ENCODE data around the gene CARS1. TPM values are rescaled to one million over a fixed set of nuclear protein-coding genes. Genes with fewer than 3 reads are reported as not detected.

Gene CARS1
- total RNA-seq, 1 donor = 17.8 TPM

- H3K4me1 ChIP-seq (ENCODE audit: insufficient read depth, low read length) = peaks cover 5% of the 10 kb centered on the region
- H3K27me3 ChIP-seq (ENCODE audit: insufficient read depth, low read length) = no peaks in the 10 kb centered on the region
- no peak overlapping the region for H3K4me3 ChIP-seq (ENCODE audit: low read length)
- H3K9me3 ChIP-seq (ENCODE audit: low read depth, low read length) = no peaks in the 10 kb centered on the region
Observed at GRCh38 chr11:3092603-3093141, 35.4 kb upstream of the CARS1 start.

GRCh38 chr11:3091846-3092602 is 34.8 kb upstream of the CARS1 start:
- H3K9me3 ChIP-seq (ENCODE audit: low read depth, low read length) = no peaks in the 10 kb centered on the region
- no peak overlapping the region for H3K4me3 ChIP-seq (ENCODE audit: low read length)
- H3K27me3 ChIP-seq (ENCODE audit: insufficient read depth, low read length) = no peaks in the 10 kb centered on the region

GRCh38 chr11:3091081-3091845 is 34.0 kb upstream of the CARS1 start:
- no peak overlapping the region for H3K4me3 ChIP-seq (ENCODE audit: low read length)
- H3K4me1 ChIP-seq (ENCODE audit: insufficient read depth, low read length) = peaks cover 5% of the 10 kb centered on the region
- no peaks in the 10 kb centered on the region for H3K27me3 ChIP-seq (ENCODE audit: insufficient read depth, low read length)
- H3K9me3 ChIP-seq (ENCODE audit: low read depth, low read length) = no peaks in the 10 kb centered on the region

More at GRCh38 chr11:3091846-3092602, 34.8 kb upstream of the CARS1 start:
- peaks cover 5% of the 10 kb centered on the region for H3K4me1 ChIP-seq (ENCODE audit: insufficient read depth, low read length)

GRCh38 chr11:3090096-3090901 is 33.1 kb upstream of the CARS1 start:
- peaks cover 5% of the 10 kb centered on the region for H3K4me1 ChIP-seq (ENCODE audit: insufficient read depth, low read length)
- no peaks in the 10 kb centered on the region for H3K9me3 ChIP-seq (ENCODE audit: low read depth, low read length)
- H3K27me3 ChIP-seq (ENCODE audit: insufficient read depth, low read length) = no peaks in the 10 kb centered on the region
- H3K4me3 ChIP-seq (ENCODE audit: low read length) = no peak overlapping the region

- H3K4me3 ChIP-seq (ENCODE audit: low read length) = no peak overlapping the region
- H3K9me3 ChIP-seq (ENCODE audit: low read depth, low read length) = no peaks in the 10 kb centered on the region
- no peaks in the 10 kb centered on the region for H3K27me3 ChIP-seq (ENCODE audit: insufficient read depth, low read length)
- peaks cover 5% of the 10 kb centered on the region for H3K4me1 ChIP-seq (ENCODE audit: insufficient read depth, low read length)
Observed at GRCh38 chr11:3089236-3090061, 32.2 kb upstream of the CARS1 start.

GRCh38 chr11:3088806-3089205 is 31.6 kb upstream of the CARS1 start:
- Histone ChIP-seq H3K4me3 (ENCODE audit: low read length) (no peak overlapping the region), H3K27me3 (ENCODE audit: insufficient read depth, low read length) (no peaks in the 10 kb centered on the region), H3K4me1 (ENCODE audit: insufficient read depth, low read length) (peaks cover 5% of the 10 kb centered on the region), H3K9me3 (ENCODE audit: low read depth, low read length) (no peaks in the 10 kb centered on the region)

- no peaks in the 10 kb centered on the region for H3K9me3 ChIP-seq (ENCODE audit: low read depth, low read length)
- H3K4me1 ChIP-seq (ENCODE audit: insufficient read depth, low read length) = peaks cover 5% of the 10 kb centered on the region
- no peak overlapping the region for H3K4me3 ChIP-seq (ENCODE audit: low read length)
- H3K27me3 ChIP-seq (ENCODE audit: insufficient read depth, low read length) = no peaks in the 10 kb centered on the region
Observed at GRCh38 chr11:3087821-3088800, 30.9 kb upstream of the CARS1 start.

- Histone ChIP-seq H3K4me3 (ENCODE audit: low read length) (no peak overlapping the region), H3K9me3 (ENCODE audit: low read depth, low read length) (no peaks in the 10 kb centered on the region), H3K27me3 (ENCODE audit: insufficient read depth, low read length) (no peaks in the 10 kb centered on the region), H3K4me1 (ENCODE audit: insufficient read depth, low read length) (peaks cover 5% of the 10 kb centered on the region)
Observed at GRCh38 chr11:3087373-3087772, 30.1 kb upstream of the CARS1 start.

- Histone ChIP-seq H3K27me3 (ENCODE audit: insufficient read depth, low read length) (no peaks in the 10 kb centered on the region), H3K4me3 (ENCODE audit: low read length) (no peak overlapping the region), H3K4me1 (ENCODE audit: insufficient read depth, low read length) (peaks cover 2% of the 10 kb centered on the region), H3K9me3 (ENCODE audit: low read depth, low read length) (no peaks in the 10 kb centered on the region)
Observed at GRCh38 chr11:3086671-3087150, 29.5 kb upstream of the CARS1 start.

- H3K4me1 ChIP-seq (ENCODE audit: insufficient read depth, low read length) = no peaks in the 10 kb centered on the region
- H3K4me3 ChIP-seq (ENCODE audit: low read length) = no peak overlapping the region
- no peaks in the 10 kb centered on the region for H3K27me3 ChIP-seq (ENCODE audit: insufficient read depth, low read length)
- H3K9me3 ChIP-seq (ENCODE audit: low read depth, low read length) = no peaks in the 10 kb centered on the region
Observed at GRCh38 chr11:3086114-3086513, 28.9 kb upstream of the CARS1 start.

- no peak overlapping the region for H3K4me3 ChIP-seq (ENCODE audit: low read length)
- H3K4me1 ChIP-seq (ENCODE audit: insufficient read depth, low read length) = no peaks in the 10 kb centered on the region
- no peaks in the 10 kb centered on the region for H3K27me3 ChIP-seq (ENCODE audit: insufficient read depth, low read length)
- no peaks in the 10 kb centered on the region for H3K9me3 ChIP-seq (ENCODE audit: low read depth, low read length)
Observed at GRCh38 chr11:3085052-3085451, 27.8 kb upstream of the CARS1 start.

- no peaks in the 10 kb centered on the region for H3K27me3 ChIP-seq (ENCODE audit: insufficient read depth, low read length)
- H3K4me3 ChIP-seq (ENCODE audit: low read length) = no peak overlapping the region
- H3K4me1 ChIP-seq (ENCODE audit: insufficient read depth, low read length) = no peaks in the 10 kb centered on the region
- no peaks in the 10 kb centered on the region for H3K9me3 ChIP-seq (ENCODE audit: low read depth, low read length)
Observed at GRCh38 chr11:3083321-3083720, 26.1 kb upstream of the CARS1 start.

GRCh38 chr11:3081386-3081751 is 24.1 kb upstream of the CARS1 start:
- Histone ChIP-seq H3K9me3 (ENCODE audit: low read depth, low read length) (no peaks in the 10 kb centered on the region), H3K4me3 (ENCODE audit: low read length) (no peak overlapping the region), H3K27me3 (ENCODE audit: insufficient read depth, low read length) (no peaks in the 10 kb centered on the region), H3K4me1 (ENCODE audit: insufficient read depth, low read length) (no peaks in the 10 kb centered on the region)

Data from mononuclear cell (primary cell).